ENCODE results near the gene GAL3ST1.

- TF ChIP-seq POLR2A (IDR thresholded peaks at IDR 0.05; ENCODE audit: low read depth) (no peak), CTCF (IDR thresholded peaks at IDR 0.05) (no peak), POLR2AphosphoS5 (IDR thresholded peaks at IDR 0.05) (no peak)
Measured at GRCh38 chr22:30584441-30584840, 10.0 kb upstream of the GAL3ST1 start.

Measured in esophagus muscularis mucosa (tissue), 3 donors.